HL-60/S4 (cell line): ENCODE data around the gene N4BP3.
"Not testable (repeated sequence)": the region's sequence is repeated elsewhere in the genome, so short reads cannot be mapped to it uniquely, and the experiment has no call there.

Source experiments
- in situ Hi-C: fragments of 300-500 bp; cut with MboI; formaldehyde crosslinking; loops from 2 replicates; pipeline ENCODE4 v1.14.3; 2022; ENCODE audit warnings: low sequenced_read_pairs

Gene N4BP3

GRCh38 chr5:178121391-178122276, 8.3 kb downstream of the N4BP3 start:
- in situ Hi-C loops, result no loop called here

GRCh38 chr5:178122346-178122745, 9.0 kb downstream of the N4BP3 start:
- in situ Hi-C loops, result no loop called here

GRCh38 chr5:178123094-178123965, 10.0 kb downstream of the N4BP3 start:
- in situ Hi-C loops, result no loop called here

- in situ Hi-C loops, result no loop called here
Measured at GRCh38 chr5:178123966-178124925, 10.9 kb downstream of the N4BP3 start.

- in situ Hi-C loops, result no loop called here
Measured at GRCh38 chr5:178125253-178125906, 12.0 kb downstream of the N4BP3 start.

GRCh38 chr5:178126556-178126955, 13.2 kb downstream of the N4BP3 start:
- in situ Hi-C loops, result no loop called here

GRCh38 chr5:178127300-178128009, 14.1 kb downstream of the N4BP3 start:
- in situ Hi-C loops, result not testable (repeated sequence)

GRCh38 chr5:178129296-178129695, 16.0 kb downstream of the N4BP3 start:
- in situ Hi-C loops, result no loop called here

GRCh38 chr5:178130234-178130575, 16.9 kb downstream of the N4BP3 start:
- in situ Hi-C loops, result not testable (repeated sequence)

GRCh38 chr5:178130576-178131445, 17.5 kb downstream of the N4BP3 start, which contains the start of gene RMND5B:
Gene RMND5B (plus strand): TSS chr5:178131014. CDS start chr5:178138120, 7,106 bp downstream.
- in situ Hi-C loops, result no loop called here

- in situ Hi-C loops, result no loop called here
Measured at GRCh38 chr5:178131446-178131996, 18.2 kb downstream of the N4BP3 start.

GRCh38 chr5:178136990-178137389, 23.7 kb downstream of the N4BP3 start:
- in situ Hi-C loops, result no loop called here

- in situ Hi-C loops, result no loop called here
Measured at GRCh38 chr5:178137991-178138390, 24.7 kb downstream of the N4BP3 start.

GRCh38 chr5:178141550-178141949, 28.2 kb downstream of the N4BP3 start:
- in situ Hi-C loops, result no loop called here

- in situ Hi-C loops, result no loop called here
Measured at GRCh38 chr5:178142642-178143041, 29.3 kb downstream of the N4BP3 start.

GRCh38 chr5:178143246-178143645, 29.9 kb downstream of the N4BP3 start:
- in situ Hi-C loops, result no loop called here

- in situ Hi-C loops, result no loop called here
Measured at GRCh38 chr5:178143901-178144300, 30.6 kb downstream of the N4BP3 start.
